ENCODE results near the gene NPEPPS. TPM values are rescaled to one million over a fixed set of nuclear protein-coding genes. Genes with fewer than 3 reads are reported as not detected.
A peak's percentile ranks its signal among the peaks of the same experiment; 100 is the strongest.

Gene NPEPPS
- total and polyA plus RNA-seq, 2 of the 13 experiments (the other 11 are each of a cell fraction or from before 2014, with no cell fraction given), result 53.5 to 127 TPM

GRCh38 chr17:47611372-47612350, 80.8 kb downstream of the NPEPPS start (continued):
- TF ChIP-seq ZBTB4 (CRISPR knock-in tag; IDR thresholded peaks at IDR 0.05; ENCODE audit: borderline replicate concordance), result no peak
- no peak for TF ChIP-seq ZNF33A (CRISPR knock-in tag; IDR thresholded peaks at IDR 0.05; ENCODE audit: borderline replicate concordance)
- TF ChIP-seq PCBP1 (IDR thresholded peaks at IDR 0.05; ENCODE audit: borderline replicate concordance, low read depth, low read length), result no peak
- peak; percentile 91 for TF ChIP-seq ZNF770 (CRISPR knock-in tag; IDR thresholded peaks at IDR 0.05)
- no peak for TF ChIP-seq ZNF639 (CRISPR knock-in tag; conservative IDR thresholded peaks at IDR 0.05)
- TF ChIP-seq ZBTB49 (CRISPR knock-in tag; IDR thresholded peaks at IDR 0.05; ENCODE audit: borderline replicate concordance), result no peak
- TF ChIP-seq NR2C2 (CRISPR knock-in tag; IDR thresholded peaks at IDR 0.05; ENCODE audit: borderline replicate concordance), result no peak
- TF ChIP-seq ZNF180 (CRISPR knock-in tag; IDR thresholded peaks at IDR 0.05; ENCODE audit: borderline replicate concordance, low read depth), result no peak
- TF ChIP-seq THAP11 (CRISPR knock-in tag; IDR thresholded peaks at IDR 0.05), result no peak
- TF ChIP-seq ATF4 (CRISPR knock-in tag; IDR thresholded peaks at IDR 0.05), result peak in 1 of 2 experiments; percentile 60; a peak in 2 of 4 replicates
- no peak for TF ChIP-seq MAX (IDR thresholded peaks at IDR 0.05)
- no peak for TF ChIP-seq GLI4 (CRISPR knock-in tag; IDR thresholded peaks at IDR 0.05; ENCODE audit: borderline replicate concordance)
- no peak for TF ChIP-seq JUNB (CRISPR knock-in tag; IDR thresholded peaks at IDR 0.05; ENCODE audit: borderline replicate concordance)
- no peak for TF ChIP-seq ZNF362 (CRISPR knock-in tag; IDR thresholded peaks at IDR 0.05; ENCODE audit: borderline replicate concordance)
- peak; percentile 53; the same call in 1 of the 2 replicates for TF ChIP-seq ZNF7 (CRISPR knock-in tag; IDR thresholded peaks at IDR 0.05)
